GM12874 (cell line): ENCODE data around the gene SIVA1.

ENCODE experiments used
- TF ChIP-seq, protein P1 (sequence below): IDR thresholded peaks from 2 replicates; pipeline ENCODE4 v1.5.1; 2011; ENCODE audit warnings: low read depth, mild to moderate bottlenecking, control low read depth, low read length, moderate library complexity; ENCODE audit not compliant: insufficient read depth

SIVA1 gene

DNA sequence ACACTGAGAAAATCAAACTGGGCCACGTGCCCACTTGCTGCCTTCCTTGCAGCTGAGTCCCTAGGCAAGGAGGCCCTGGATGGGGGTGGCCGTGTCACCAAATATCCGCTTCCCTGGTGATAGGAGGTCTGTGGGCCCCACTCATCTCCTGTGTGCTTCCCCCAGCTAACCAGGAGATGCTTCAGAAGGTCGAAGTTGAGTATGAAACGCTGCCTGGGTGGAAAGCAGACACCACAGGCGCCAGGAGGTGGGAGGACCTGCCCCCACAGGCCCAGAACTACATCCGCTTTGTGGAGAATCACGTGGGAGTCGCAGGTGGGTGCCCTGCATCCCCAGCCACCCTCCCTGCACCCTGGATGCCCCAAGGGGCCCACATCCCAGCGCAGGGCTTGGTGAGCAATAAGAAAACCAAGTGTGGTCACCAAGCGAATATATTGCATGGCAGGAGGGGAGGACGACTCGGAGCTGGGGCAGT, 6.8 kb upstream of the SIVA1 start:
- TF ChIP-seq, protein P1, sequence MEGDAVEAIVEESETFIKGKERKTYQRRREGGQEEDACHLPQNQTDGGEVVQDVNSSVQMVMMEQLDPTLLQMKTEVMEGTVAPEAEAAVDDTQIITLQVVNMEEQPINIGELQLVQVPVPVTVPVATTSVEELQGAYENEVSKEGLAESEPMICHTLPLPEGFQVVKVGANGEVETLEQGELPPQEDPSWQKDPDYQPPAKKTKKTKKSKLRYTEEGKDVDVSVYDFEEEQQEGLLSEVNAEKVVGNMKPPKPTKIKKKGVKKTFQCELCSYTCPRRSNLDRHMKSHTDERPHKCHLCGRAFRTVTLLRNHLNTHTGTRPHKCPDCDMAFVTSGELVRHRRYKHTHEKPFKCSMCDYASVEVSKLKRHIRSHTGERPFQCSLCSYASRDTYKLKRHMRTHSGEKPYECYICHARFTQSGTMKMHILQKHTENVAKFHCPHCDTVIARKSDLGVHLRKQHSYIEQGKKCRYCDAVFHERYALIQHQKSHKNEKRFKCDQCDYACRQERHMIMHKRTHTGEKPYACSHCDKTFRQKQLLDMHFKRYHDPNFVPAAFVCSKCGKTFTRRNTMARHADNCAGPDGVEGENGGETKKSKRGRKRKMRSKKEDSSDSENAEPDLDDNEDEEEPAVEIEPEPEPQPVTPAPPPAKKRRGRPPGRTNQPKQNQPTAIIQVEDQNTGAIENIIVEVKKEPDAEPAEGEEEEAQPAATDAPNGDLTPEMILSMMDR = no peak

DNA sequence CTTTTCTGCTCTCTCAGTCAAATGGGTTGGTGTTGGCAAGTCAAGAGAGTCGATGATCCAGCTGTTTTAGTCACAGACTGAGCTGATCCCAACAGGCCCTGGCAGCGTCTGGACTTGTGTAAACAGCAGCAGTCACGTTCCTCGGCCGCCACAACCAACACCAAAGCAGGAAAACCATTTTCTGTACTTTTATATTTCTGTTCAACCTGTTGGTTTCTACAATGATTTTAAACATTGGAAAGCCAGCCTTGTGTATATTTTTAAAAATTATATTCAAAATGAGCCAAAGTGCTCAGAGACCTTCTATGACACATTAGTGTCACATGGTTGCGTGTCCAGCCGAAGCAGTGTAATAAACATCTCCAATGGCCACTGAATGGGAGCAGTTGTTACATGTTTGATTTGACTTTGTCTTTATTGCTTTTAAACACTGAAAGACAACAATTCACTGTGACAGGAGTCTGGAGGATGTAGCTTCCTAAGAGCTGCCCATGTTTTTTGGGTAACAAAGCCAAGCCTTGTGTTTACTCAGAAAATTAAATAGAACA, 5.9 kb upstream of the SIVA1 start:
- TF ChIP-seq, protein P1 = no peak

GRCh38 chr14:104747876-104748275, 5.1 kb upstream of the SIVA1 start:
- TF ChIP-seq, protein P1 = no peak

DNA sequence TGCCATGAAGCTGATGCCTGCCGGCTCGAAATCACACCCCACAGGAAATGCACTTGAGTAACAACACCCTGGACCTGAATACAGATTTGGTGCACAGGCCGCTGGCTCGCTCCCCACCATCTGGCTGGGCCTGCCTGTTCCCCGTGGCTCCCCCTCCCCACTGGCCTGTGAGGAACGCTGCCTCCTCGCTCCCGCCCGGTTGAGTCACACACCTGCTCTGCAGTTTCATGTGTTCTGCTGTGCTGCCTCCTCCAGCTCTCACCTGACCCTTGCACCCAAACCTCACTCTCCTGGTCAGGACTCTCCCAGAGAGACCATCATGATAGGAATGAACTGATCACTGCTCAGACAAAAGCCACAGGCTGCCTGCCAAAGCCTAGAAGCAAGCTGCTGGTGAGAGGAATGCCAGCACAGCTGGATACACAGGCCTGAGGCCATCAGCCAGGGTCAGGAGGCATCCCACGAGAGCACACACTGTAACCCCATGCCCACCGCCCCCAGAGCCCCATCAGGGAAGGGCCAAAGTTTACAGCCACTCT, 3.8 kb upstream of the SIVA1 start:
- TF ChIP-seq, protein P1 = no peak

DNA sequence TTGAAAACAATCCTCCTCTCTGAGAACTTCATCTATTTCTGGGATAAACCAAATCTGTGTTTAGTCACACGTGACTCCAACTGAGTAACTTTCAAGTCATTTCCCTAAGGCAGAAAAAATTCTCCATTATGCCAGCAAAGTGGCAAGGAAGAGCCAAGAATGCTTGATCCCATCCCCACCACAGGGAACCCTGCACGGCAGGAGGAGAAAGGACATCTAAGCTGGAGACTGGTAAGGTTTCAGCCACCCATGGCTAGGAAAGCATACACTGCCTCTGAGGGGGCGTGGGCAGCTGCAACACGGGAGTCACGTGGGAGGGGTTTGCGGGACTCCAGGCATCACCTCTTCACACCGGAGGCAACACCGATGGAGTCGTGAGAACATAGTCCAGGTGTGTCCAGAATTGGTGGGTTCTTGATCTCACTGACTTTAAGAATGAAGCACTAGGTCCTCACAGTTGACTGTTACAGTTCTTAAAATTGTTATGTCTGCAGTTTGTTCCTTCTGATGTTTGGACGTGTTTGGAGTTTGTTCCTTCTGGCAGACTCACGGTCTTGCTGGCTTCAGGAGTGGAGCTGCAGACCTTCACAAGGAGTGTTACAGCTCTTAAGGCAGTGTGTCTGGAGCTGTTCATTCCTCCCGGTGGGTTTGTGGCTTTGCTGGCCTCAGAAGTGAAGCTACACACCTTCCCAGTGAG, 2.7 kb upstream of the SIVA1 start:
- TF ChIP-seq, protein P1 = no peak

- TF ChIP-seq, protein P1 = no peak
These were observed 1.2 kb upstream of the SIVA1 start for GRCh38 chr14:104751539-104752422.

- TF ChIP-seq, protein P1 = no peak
These were observed 568 bp upstream of the SIVA1 start for GRCh38 chr14:104752423-104752734.
